ENCODE measurements around the gene VWF. TPM values are rescaled to one million over a fixed set of nuclear protein-coding genes. Genes with fewer than 3 reads are reported as not detected.
A peak's percentile ranks its signal among the peaks of the same experiment; 100 is the strongest.

Gene VWF
- total RNA-seq, 1 experiment from 2014 or later: 0.41 TPM

DNA sequence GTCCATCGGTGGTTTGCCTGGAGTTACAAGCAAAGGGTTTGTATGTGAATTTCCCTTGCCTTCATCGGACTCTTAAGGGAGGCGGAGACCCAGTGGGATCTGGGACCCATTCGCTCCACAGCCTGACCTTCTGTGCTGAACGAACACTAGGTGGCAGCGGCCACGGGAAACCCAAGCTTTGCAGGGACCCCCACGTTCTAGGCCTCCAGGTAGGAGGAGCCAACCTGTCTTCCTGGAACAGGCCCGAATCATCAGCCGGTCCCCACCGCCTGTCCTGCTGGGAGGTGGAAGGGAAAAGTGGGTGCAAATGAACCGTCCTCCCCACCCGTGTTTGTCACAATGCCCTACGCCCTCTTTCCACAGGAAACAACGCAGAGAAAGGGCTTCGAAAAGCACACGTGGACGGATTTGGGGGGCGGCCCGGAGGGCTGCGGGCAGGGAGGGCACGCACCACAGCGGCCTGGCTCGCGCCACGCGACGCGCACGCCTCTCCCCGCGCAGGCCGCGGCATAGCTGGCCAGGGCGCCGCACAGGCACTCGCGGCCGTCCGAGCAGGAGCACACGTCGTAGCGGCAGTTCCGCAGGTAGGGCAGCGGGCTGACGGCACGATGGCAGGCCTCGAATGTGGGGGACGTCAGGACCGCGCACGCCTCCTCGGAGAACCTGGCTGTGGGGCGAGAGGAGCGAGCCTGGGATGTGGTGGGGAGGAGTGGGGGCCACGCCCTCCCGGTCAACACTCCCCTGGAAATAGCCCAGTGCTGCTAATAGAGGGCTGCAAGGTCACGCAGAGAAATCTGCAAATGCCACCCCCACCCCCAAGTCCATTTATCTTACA, 67.8 kb downstream of the VWF start:
- ChIA-PET POLR2A (interaction anchor here (0.6 kb wide), 1 partner anchor 906 kb away, joined by 3 read pairs; no protein-coding TSS in a partner anchor), CTCF (interaction anchor here (0.6 to 0.7 kb wide), 3 partner anchors 139 to 205 kb away, joined by 3 to 4 read pairs (median 3); no protein-coding TSS in a partner anchor)
- DNase-seq: peak; percentile 76 to 85
- Histone ChIP-seq H3K4me3 (ENCODE audit: low read depth, low read length) (peak overlapping the region; percentile 38), H3K27me3 (replicated peaks; ENCODE audit: control insufficient read depth, insufficient read depth, low read length) (no peaks in the 10 kb centered on the region), H3K9me3 (no peaks in the 10 kb centered on the region), H3K36me3 (ENCODE audit: control insufficient read depth, insufficient read depth, low read length) (no peaks in the 10 kb centered on the region), H3K4me1 (peaks cover 24% of the 10 kb centered on the region)
- peak overlapping the region; percentile 32 for H3K4me3 Mint-ChIP-seq (ENCODE audit: unreplicated experiment)
- no peaks in the 10 kb centered on the region for H3K9me3 Mint-ChIP-seq (ENCODE audit: unreplicated experiment)
- intact Hi-C loops (cut with micrococcal nuclease; ENCODE audit: unreplicated experiment): no loop called here
- no peaks in the 10 kb centered on the region for H3K36me3 Mint-ChIP-seq (ENCODE audit: insufficient read depth, unreplicated experiment)
- peaks cover 7% of the 10 kb centered on the region for H3K4me1 Mint-ChIP-seq (ENCODE audit: low read depth, unreplicated experiment)
- no peaks in the 10 kb centered on the region for H3K27me3 Mint-ChIP-seq (ENCODE audit: insufficient read depth, unreplicated experiment)
- TF ChIP-seq, protein P1, sequence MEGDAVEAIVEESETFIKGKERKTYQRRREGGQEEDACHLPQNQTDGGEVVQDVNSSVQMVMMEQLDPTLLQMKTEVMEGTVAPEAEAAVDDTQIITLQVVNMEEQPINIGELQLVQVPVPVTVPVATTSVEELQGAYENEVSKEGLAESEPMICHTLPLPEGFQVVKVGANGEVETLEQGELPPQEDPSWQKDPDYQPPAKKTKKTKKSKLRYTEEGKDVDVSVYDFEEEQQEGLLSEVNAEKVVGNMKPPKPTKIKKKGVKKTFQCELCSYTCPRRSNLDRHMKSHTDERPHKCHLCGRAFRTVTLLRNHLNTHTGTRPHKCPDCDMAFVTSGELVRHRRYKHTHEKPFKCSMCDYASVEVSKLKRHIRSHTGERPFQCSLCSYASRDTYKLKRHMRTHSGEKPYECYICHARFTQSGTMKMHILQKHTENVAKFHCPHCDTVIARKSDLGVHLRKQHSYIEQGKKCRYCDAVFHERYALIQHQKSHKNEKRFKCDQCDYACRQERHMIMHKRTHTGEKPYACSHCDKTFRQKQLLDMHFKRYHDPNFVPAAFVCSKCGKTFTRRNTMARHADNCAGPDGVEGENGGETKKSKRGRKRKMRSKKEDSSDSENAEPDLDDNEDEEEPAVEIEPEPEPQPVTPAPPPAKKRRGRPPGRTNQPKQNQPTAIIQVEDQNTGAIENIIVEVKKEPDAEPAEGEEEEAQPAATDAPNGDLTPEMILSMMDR (IDR thresholded peaks at IDR 0.05; ENCODE audit: insufficient read depth in 1 of 2, low read depth in 1 of 2, low read length in 1 of 2, severe bottlenecking in 1 of 2, unreplicated experiment in 1 of 2): peak; percentile 55 to 57
- H3K27ac Mint-ChIP-seq (ENCODE audit: unreplicated experiment): no peak overlapping the region
- BruUV-seq (replicated peaks): no TSS peak

DNA sequence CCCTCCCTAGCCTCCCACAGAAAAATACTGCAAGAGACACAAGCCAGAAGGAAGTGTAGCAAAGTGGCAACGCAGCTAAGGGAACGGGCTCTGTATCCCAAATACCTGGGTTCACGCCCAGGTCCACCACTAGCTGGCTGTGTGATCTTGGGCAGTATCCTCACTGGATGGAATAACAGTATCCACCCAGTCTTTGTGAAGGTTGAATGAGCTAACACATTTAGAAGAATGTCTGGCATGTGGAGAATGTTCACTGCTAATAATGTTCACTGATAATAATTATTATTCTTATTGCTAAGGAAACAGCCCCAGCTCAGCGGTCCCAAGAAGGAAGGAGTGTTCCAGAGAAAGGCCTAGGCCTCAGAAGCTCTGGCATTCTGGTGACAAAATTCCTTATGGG, 70.9 kb downstream of the VWF start:
- no peaks in the 10 kb centered on the region for H3K9me3 ChIP-seq
- intact Hi-C loops (cut with micrococcal nuclease; ENCODE audit: unreplicated experiment): no loop called here
- POLR2A ChIA-PET: interaction anchor here (0.5 kb wide), 1 partner anchor 166 kb away, joined by 3 read pairs; no protein-coding TSS in a partner anchor
- peaks cover 24% of the 10 kb centered on the region for H3K4me1 ChIP-seq
- peak; percentile 70 to 73 for DNase-seq
- no peaks in the 10 kb centered on the region for H3K36me3 ChIP-seq (ENCODE audit: control insufficient read depth, insufficient read depth, low read length)
- H3K27me3 ChIP-seq (replicated peaks; ENCODE audit: control insufficient read depth, insufficient read depth, low read length): no peaks in the 10 kb centered on the region
- CTCF ChIA-PET: interaction anchor here (0.6 to 2.3 kb wide), 11 partner anchors 16 to 231 kb away, joined by 3 to 13 read pairs (median 5); no protein-coding TSS in a partner anchor
- no peaks in the 10 kb centered on the region for H3K27me3 Mint-ChIP-seq (ENCODE audit: insufficient read depth, unreplicated experiment)
- no peak overlapping the region for H3K4me3 ChIP-seq (ENCODE audit: low read depth, low read length)
- no TSS peak for BruUV-seq (replicated peaks)
- TF ChIP-seq, protein P1 (IDR thresholded peaks at IDR 0.05; ENCODE audit: insufficient read depth in 1 of 2, low read depth in 1 of 2, low read length in 1 of 2, severe bottlenecking in 1 of 2, unreplicated experiment in 1 of 2): peak in 1 of 2 experiments; percentile 25
- H3K4me1 Mint-ChIP-seq (ENCODE audit: low read depth, unreplicated experiment): peaks cover 11% of the 10 kb centered on the region
- H3K27ac Mint-ChIP-seq (ENCODE audit: unreplicated experiment): peak overlapping the region; percentile 61
- H3K4me3 Mint-ChIP-seq (ENCODE audit: unreplicated experiment): no peak overlapping the region
- H3K36me3 Mint-ChIP-seq (ENCODE audit: insufficient read depth, unreplicated experiment): no peaks in the 10 kb centered on the region
- no peaks in the 10 kb centered on the region for H3K9me3 Mint-ChIP-seq (ENCODE audit: unreplicated experiment)

DNA sequence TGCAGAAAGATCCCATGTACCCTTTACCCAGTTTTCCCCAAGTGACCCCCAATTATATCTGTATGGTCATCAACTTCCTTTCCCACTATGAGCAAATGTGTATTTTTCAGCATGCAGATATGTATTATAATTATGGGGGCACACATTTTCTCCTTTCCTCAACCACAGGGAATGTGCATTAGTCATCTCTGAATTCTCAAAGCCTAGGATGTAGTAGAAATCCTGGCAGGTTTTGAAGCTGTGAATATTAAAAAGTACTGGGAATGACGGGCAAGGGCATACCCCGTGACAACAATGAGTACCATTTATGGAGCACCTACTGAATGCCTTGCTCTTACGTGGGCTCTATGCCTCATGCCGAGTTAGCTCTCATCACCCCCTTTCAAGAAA, 71.5 kb downstream of the VWF start:
- Mint-ChIP-seq H3K27ac (ENCODE audit: unreplicated experiment) (peak overlapping the region; percentile 61), H3K4me1 (ENCODE audit: low read depth, unreplicated experiment) (peaks cover 11% of the 10 kb centered on the region), H3K4me3 (ENCODE audit: unreplicated experiment) (no peak overlapping the region), H3K9me3 (ENCODE audit: unreplicated experiment) (no peaks in the 10 kb centered on the region), H3K27me3 (ENCODE audit: insufficient read depth, unreplicated experiment) (no peaks in the 10 kb centered on the region), H3K36me3 (ENCODE audit: insufficient read depth, unreplicated experiment) (no peaks in the 10 kb centered on the region)
- DNase-seq: no peak
- Histone ChIP-seq H3K9me3 (no peaks in the 10 kb centered on the region), H3K4me1 (peaks cover 24% of the 10 kb centered on the region), H3K4me3 (ENCODE audit: low read depth, low read length) (no peak overlapping the region), H3K36me3 (ENCODE audit: control insufficient read depth, insufficient read depth, low read length) (no peaks in the 10 kb centered on the region), H3K27me3 (replicated peaks; ENCODE audit: control insufficient read depth, insufficient read depth, low read length) (no peaks in the 10 kb centered on the region)
- ChIA-PET CTCF (interaction anchor here (0.6 to 2.3 kb wide), 7 partner anchors 15 to 232 kb away, joined by 3 to 13 read pairs (median 7); no protein-coding TSS in a partner anchor), POLR2A (no interaction called here)
- TF ChIP-seq, protein P1 (IDR thresholded peaks at IDR 0.05; ENCODE audit: insufficient read depth in 1 of 2, low read depth in 1 of 2, low read length in 1 of 2, severe bottlenecking in 1 of 2, unreplicated experiment in 1 of 2): no peak
- BruUV-seq (replicated peaks): no TSS peak
- intact Hi-C loops (cut with micrococcal nuclease; ENCODE audit: unreplicated experiment): no loop called here

Data from Caco-2 (cell line).